IPS-18a (cell line): ENCODE data around the gene GALK2.

Experiments
- H3K27ac ChIP-seq: one replicate; pipeline ENCODE4 v1.5.1; 2013; ENCODE audit warnings: low read length
- H3K27me3 ChIP-seq: one replicate; pipeline ENCODE4 v1.6.1; 2013; ENCODE audit warnings: mild to moderate bottlenecking, low read length; ENCODE audit not compliant: control insufficient read depth, insufficient read depth
- H3K36me3 ChIP-seq: one replicate; pipeline ENCODE4 v1.6.1; 2013; ENCODE audit warnings: low read depth, low read length; ENCODE audit not compliant: control insufficient read depth
- H3K4me1 ChIP-seq: one replicate; pipeline ENCODE4 v1.6.1; 2013; ENCODE audit warnings: low read depth, low read length; ENCODE audit not compliant: control insufficient read depth
- H3K4me3 ChIP-seq: one replicate; pipeline ENCODE4 v1.5.1; 2013; ENCODE audit warnings: low read length
- H3K9ac ChIP-seq: one replicate; pipeline ENCODE4 v1.6.1; 2013; ENCODE audit warnings: mild to moderate bottlenecking, low read length, moderate library complexity
- H3K9me3 ChIP-seq: one replicate; pipeline ENCODE4 v1.6.1; 2013; ENCODE audit warnings: low read depth, low read length; ENCODE audit not compliant: control insufficient read depth

The GALK2 gene

DNA sequence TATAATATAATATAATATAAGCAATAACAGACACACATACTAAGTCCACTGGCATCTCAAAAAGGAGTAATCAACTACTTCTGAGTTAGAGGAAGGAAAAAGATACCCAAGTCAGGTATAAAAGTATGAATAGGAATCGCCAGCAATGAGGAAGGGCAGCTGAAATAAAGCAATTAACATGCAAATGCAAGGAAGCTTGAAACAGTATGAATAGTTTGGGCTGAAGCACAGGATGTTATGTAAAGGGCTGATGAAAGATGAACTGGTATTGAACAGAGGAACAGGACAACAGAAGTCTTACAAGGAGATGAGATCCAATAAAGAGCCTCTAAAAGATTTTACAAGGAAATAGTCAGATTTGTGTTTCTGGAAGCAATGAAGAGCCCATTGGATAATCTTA is 21.7 kb upstream of the GALK2 start:
- H3K27ac ChIP-seq, result no peak overlapping the region
- no peak overlapping the region for H3K9ac ChIP-seq
- H3K9me3 ChIP-seq, result no peaks in the 10 kb centered on the region
- peaks cover 12% of the 10 kb centered on the region for H3K36me3 ChIP-seq
- no peak overlapping the region for H3K4me3 ChIP-seq
- no peaks in the 10 kb centered on the region for H3K27me3 ChIP-seq
- peaks cover 4% of the 10 kb centered on the region for H3K4me1 ChIP-seq

DNA sequence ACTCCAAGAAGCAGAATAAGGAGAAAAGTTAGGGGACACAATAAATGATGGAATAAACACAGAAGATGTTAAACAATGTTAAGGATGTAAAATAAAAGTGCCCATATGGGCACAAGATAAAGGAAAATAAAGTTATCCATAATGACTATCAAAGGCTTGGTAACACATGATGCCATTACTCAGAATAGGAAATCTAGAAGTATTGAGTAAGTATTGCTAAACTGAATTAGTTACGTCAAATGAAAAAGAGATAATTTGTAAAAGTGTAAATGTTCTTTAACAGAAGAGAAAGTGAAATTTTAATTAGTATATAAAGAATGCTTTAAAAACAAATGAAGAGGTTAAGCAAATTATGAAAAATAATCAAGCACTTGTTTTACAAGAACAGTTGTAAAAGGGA is 21.3 kb upstream of the GALK2 start:
- Histone ChIP-seq H3K4me3 (no peak overlapping the region), H3K27ac (no peak overlapping the region), H3K36me3 (peaks cover 8% of the 10 kb centered on the region), H3K9ac (no peak overlapping the region), H3K27me3 (no peaks in the 10 kb centered on the region), H3K4me1 (peaks cover 4% of the 10 kb centered on the region), H3K9me3 (no peaks in the 10 kb centered on the region)

- Histone ChIP-seq H3K4me1 (peaks cover 7% of the 10 kb centered on the region), H3K9ac (no peak overlapping the region), H3K9me3 (no peaks in the 10 kb centered on the region), H3K4me3 (no peak overlapping the region), H3K27ac (no peak overlapping the region), H3K27me3 (no peaks in the 10 kb centered on the region), H3K36me3 (no peaks in the 10 kb centered on the region)
Measured at GRCh38 chr15:49151831-49152230, 18.2 kb upstream of the GALK2 start.

DNA sequence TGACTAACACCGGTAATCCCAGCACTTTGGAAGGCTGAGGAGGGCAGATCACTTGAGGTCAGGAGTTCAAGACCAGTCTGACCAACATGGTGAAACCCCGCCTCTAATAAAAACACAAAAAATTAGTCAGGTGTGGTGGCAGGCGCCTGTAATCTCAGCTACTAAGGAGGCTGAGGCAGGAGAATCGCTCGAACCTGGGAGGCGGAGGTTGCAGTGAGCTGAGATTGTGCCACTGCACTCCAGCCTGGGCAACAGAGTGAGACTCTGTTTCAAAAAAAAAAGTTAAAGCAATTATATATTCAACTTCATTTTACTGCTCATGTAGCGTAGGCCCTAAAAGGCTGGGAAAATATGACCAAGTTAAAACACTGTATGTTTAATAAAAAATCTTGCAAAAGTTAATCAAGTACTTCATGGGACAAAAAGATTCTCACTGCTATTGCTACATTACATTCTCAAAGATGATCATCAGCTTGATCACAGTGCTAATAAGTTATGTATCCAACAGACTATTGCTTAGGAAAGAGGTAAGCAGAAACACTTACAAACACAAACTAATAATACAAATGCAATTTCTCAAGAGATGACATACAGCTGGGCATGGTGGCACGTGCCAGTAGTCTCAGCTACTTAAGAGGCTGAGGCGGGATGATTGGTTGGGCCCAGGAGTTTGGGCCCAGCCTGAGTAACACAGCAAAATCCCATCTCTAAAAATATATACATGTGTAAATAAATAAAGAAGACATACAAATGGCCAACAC is 17.3 kb upstream of the GALK2 start:
- no peak overlapping the region for H3K9ac ChIP-seq
- no peak overlapping the region for H3K27ac ChIP-seq
- H3K27me3 ChIP-seq, result no peaks in the 10 kb centered on the region
- no peaks in the 10 kb centered on the region for H3K9me3 ChIP-seq
- H3K4me1 ChIP-seq, result peaks cover 7% of the 10 kb centered on the region
- H3K36me3 ChIP-seq, result no peaks in the 10 kb centered on the region
- H3K4me3 ChIP-seq, result no peak overlapping the region

GRCh38 chr15:49154359-49154758 is 15.7 kb upstream of the GALK2 start:
- Histone ChIP-seq H3K9me3 (no peaks in the 10 kb centered on the region), H3K27ac (no peak overlapping the region), H3K36me3 (no peaks in the 10 kb centered on the region), H3K9ac (peak overlapping the region; percentile 88), H3K27me3 (no peaks in the 10 kb centered on the region), H3K4me3 (peak overlapping the region; percentile 100), H3K4me1 (peaks cover 3% of the 10 kb centered on the region)

GRCh38 chr15:49154799-49155109 is 15.3 kb upstream of the GALK2 start:
- peak overlapping the region; percentile 100 for H3K4me3 ChIP-seq
- H3K27me3 ChIP-seq, result no peaks in the 10 kb centered on the region
- H3K36me3 ChIP-seq, result no peaks in the 10 kb centered on the region
- H3K4me1 ChIP-seq, result peaks cover 3% of the 10 kb centered on the region
- H3K9me3 ChIP-seq, result no peaks in the 10 kb centered on the region
- H3K9ac ChIP-seq, result peak overlapping the region; percentile 88
- peak overlapping the region; percentile 78 for H3K27ac ChIP-seq

- peak within 1 kb of the TSS; percentile 100 for H3K4me3 ChIP-seq
- H3K9me3 ChIP-seq, result no peaks in the 10 kb centered on the region
- H3K4me1 ChIP-seq, result peaks cover 3% of the 10 kb centered on the region
- H3K36me3 ChIP-seq, result no peaks in the 10 kb centered on the region
- H3K27ac ChIP-seq, result peak within 1 kb of the TSS; percentile 78
- H3K27me3 ChIP-seq, result no peaks in the 10 kb centered on the region
- peak within 1 kb of the TSS; percentile 88 for H3K9ac ChIP-seq
Measured at GRCh38 chr15:49155110-49155833, 14.8 kb upstream of the GALK2 start, which contains the start of gene COPS2. Gene COPS2, minus strand, starts transcription at chr15:49155599. Its CDS starts 21 bp downstream, at chr15:49155578.

GRCh38 chr15:49155834-49156627 is 14.0 kb upstream of the GALK2 start:
- Histone ChIP-seq H3K9ac (peak overlapping the region; percentile 88), H3K4me1 (peaks cover 3% of the 10 kb centered on the region), H3K27me3 (no peaks in the 10 kb centered on the region), H3K4me3 (peak overlapping the region; percentile 100), H3K9me3 (no peaks in the 10 kb centered on the region), H3K27ac (peak overlapping the region; percentile 75), H3K36me3 (no peaks in the 10 kb centered on the region)

GRCh38 chr15:49163678-49164077 is 6.4 kb upstream of the GALK2 start:
- Histone ChIP-seq H3K4me1 (no peaks in the 10 kb centered on the region), H3K27ac (no peak overlapping the region), H3K4me3 (no peak overlapping the region), H3K9me3 (no peaks in the 10 kb centered on the region), H3K36me3 (no peaks in the 10 kb centered on the region), H3K27me3 (no peaks in the 10 kb centered on the region), H3K9ac (no peak overlapping the region)

DNA sequence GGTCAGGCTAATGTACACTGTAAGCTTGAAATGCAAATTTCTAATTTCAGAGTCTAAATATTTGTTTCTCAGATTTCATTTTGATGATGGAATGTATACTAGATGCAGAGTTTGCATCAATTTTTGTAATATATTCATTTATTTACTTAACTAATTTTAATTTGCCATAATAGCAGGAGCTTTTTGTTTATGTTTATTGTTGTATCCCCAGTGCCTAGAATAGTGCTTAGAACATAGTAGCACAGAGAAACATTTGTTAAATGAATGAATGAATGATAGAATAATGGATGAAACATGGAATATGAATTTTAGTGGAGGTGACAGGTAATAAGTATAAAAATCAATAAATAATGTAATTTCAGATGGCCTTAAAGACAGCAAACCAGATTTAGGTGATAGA is 5.2 kb upstream of the GALK2 start:
- peaks cover 8% of the 10 kb centered on the region for H3K27me3 ChIP-seq
- no peak overlapping the region for H3K27ac ChIP-seq
- H3K9me3 ChIP-seq, result no peaks in the 10 kb centered on the region

GRCh38 chr15:49168016-49168415 is 2.0 kb upstream of the GALK2 start:
- Histone ChIP-seq H3K4me1 (no peaks in the 10 kb centered on the region), H3K9ac (no peak overlapping the region), H3K27ac (no peak overlapping the region), H3K9me3 (no peaks in the 10 kb centered on the region), H3K4me3 (no peak overlapping the region), H3K27me3 (peaks cover 8% of the 10 kb centered on the region), H3K36me3 (no peaks in the 10 kb centered on the region)

More for the DNA sequence above, 5.2 kb upstream of the GALK2 start:
- Histone ChIP-seq H3K4me1 (no peaks in the 10 kb centered on the region), H3K9ac (no peak overlapping the region), H3K4me3 (no peak overlapping the region), H3K36me3 (no peaks in the 10 kb centered on the region)
